ENCODE results near the gene ZNF507. TPM values are rescaled to one million over a fixed set of nuclear protein-coding genes. Genes with fewer than 3 reads are reported as not detected.

The ZNF507 gene
- total RNA-seq, 2 experiments from 2014 or later: 13.3 to 35.0 TPM

DNA sequence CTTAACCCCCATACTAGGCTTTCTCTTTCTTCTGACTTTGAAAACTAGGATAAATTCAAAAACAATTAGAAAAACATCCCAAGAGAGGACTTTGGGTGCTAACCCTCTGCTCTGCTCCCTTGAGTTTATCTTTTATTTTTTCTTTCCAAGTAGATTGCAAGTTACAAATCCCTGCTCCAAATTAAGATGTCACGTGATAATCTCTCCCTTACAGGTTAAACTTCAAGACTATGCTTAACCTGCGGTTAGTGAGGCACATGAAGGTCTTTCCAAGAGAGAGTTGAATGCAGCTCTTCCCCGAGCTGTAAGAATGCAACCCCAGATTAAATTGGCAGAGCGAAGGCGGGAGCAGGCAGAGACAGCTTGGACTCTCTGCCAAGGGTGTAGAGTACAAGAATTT is 12.2 kb upstream of the ZNF507 start:
- no TSS peak for BruUV-seq (replicated peaks)
- Histone ChIP-seq H3K27ac (ENCODE audit: low read depth, low read length, poor library complexity, severe bottlenecking) (no peak overlapping the region), H3K4me3 (ENCODE audit: low read depth, low read length, poor library complexity, severe bottlenecking) (no peak overlapping the region), H3K9me2 (ENCODE audit: insufficient read depth, low read length) (no peaks in the 10 kb centered on the region), H2AFZ (ENCODE audit: low read length) (no peak overlapping the region), H3K79me2 (ENCODE audit: insufficient read depth, low read depth, low read length) (no peaks in the 10 kb centered on the region), H3K4me2 (ENCODE audit: low read length) (no peak overlapping the region), H3K4me1 (ENCODE audit: insufficient read depth, low read length, poor library complexity, severe bottlenecking) (no peaks in the 10 kb centered on the region), H3K9me3 (ENCODE audit: low read length) (no peaks in the 10 kb centered on the region), H4K20me1 (ENCODE audit: insufficient read depth, low read length) (no peaks in the 10 kb centered on the region), H3K36me3 (ENCODE audit: insufficient read depth, low read length) (no peaks in the 10 kb centered on the region)
- ChIA-PET CTCF (ENCODE audit: unreplicated experiment) (no interaction called here), POLR2A (interaction anchor here (0.7 kb wide), 1 partner anchor 253 kb away, joined by 3 read pairs; no protein-coding TSS in a partner anchor)
- TF ChIP-seq, protein P1, sequence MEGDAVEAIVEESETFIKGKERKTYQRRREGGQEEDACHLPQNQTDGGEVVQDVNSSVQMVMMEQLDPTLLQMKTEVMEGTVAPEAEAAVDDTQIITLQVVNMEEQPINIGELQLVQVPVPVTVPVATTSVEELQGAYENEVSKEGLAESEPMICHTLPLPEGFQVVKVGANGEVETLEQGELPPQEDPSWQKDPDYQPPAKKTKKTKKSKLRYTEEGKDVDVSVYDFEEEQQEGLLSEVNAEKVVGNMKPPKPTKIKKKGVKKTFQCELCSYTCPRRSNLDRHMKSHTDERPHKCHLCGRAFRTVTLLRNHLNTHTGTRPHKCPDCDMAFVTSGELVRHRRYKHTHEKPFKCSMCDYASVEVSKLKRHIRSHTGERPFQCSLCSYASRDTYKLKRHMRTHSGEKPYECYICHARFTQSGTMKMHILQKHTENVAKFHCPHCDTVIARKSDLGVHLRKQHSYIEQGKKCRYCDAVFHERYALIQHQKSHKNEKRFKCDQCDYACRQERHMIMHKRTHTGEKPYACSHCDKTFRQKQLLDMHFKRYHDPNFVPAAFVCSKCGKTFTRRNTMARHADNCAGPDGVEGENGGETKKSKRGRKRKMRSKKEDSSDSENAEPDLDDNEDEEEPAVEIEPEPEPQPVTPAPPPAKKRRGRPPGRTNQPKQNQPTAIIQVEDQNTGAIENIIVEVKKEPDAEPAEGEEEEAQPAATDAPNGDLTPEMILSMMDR (conservative IDR thresholded peaks at IDR 0.05; ENCODE audit: low read length): no peak
- intact Hi-C loops (cut with micrococcal nuclease; ENCODE audit: unreplicated experiment): no loop called here
- DNase-seq (ENCODE audit: low spot score): no peak

DNA sequence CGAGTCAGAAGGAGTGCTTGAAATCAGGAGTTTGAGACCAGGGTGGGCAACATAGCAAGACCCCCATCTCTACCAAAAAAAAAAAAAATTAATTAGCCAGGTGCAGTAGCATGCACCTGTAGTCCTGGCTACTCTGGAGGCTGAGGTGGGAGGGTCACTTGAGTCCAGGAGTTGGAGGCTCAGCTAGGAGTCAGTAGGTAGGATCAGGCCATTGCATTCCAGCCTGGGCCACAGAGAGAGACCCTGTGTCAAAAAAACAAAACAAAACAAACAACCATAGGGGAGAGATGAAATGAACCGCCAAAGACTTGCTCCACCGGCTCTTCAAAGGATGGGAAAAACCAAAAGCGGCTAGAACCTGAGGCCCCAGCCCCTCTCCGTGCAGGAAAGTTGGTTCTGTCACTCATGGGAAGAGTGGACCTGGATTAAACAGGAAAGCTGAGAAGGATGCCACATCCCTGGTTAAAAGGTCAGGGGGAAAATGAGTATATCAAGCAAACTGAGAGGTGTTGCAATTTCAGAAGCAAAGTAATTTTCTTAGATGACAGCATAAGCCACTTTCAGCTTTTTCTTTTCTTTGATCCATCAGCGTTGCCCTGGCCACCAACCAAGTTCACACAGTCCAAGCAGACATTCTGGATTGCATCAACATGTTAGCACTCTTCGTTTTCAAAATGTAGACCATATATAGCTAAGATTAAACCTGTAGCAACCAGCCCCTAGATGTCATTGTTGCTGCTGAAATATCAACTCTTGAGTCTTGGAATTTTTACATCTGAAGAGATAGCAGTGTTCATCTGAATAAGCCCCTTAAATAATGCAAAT is 8.9 kb upstream of the ZNF507 start:
- Histone ChIP-seq H3K9me2 (ENCODE audit: insufficient read depth, low read length) (no peaks in the 10 kb centered on the region), H4K20me1 (ENCODE audit: insufficient read depth, low read length) (no peaks in the 10 kb centered on the region), H3K4me1 (ENCODE audit: insufficient read depth, low read length, poor library complexity, severe bottlenecking) (no peaks in the 10 kb centered on the region), H3K79me2 (ENCODE audit: insufficient read depth, low read depth, low read length) (no peaks in the 10 kb centered on the region), H3K27ac (ENCODE audit: low read depth, low read length, poor library complexity, severe bottlenecking) (no peak overlapping the region), H2AFZ (ENCODE audit: low read length) (no peak overlapping the region), H3K36me3 (ENCODE audit: insufficient read depth, low read length) (no peaks in the 10 kb centered on the region), H3K4me2 (ENCODE audit: low read length) (no peak overlapping the region), H3K9me3 (ENCODE audit: low read length) (no peaks in the 10 kb centered on the region), H3K4me3 (ENCODE audit: low read depth, low read length, poor library complexity, severe bottlenecking) (no peak overlapping the region)
- ChIA-PET POLR2A (interaction anchor here (0.5 kb wide), 1 partner anchor 10 kb away, joined by 6 read pairs; no protein-coding TSS in a partner anchor), CTCF (ENCODE audit: unreplicated experiment) (no interaction called here)
- intact Hi-C loops (cut with micrococcal nuclease; ENCODE audit: unreplicated experiment): loop anchor here (5.0 kb wide), 1 partner anchor 236 kb away; no protein-coding TSS in a partner anchor
- no peak for TF ChIP-seq EZH2phosphoT487 (IDR thresholded peaks at IDR 0.05; ENCODE audit: borderline replicate concordance, low read depth, low read length)
- TF ChIP-seq, protein P1 (conservative IDR thresholded peaks at IDR 0.05; ENCODE audit: low read length): 0 out of 2 replicates have a peak, but pooled peaks have one; percentile 35
- no TSS peak for BruUV-seq (replicated peaks)
- DNase-seq (ENCODE audit: low spot score): no peak

Data from OCI-LY7 (cell line).